ENCODE data around the gene PDZRN4. TPM values are rescaled to one million over a fixed set of nuclear protein-coding genes. Genes with fewer than 3 reads are reported as not detected.

The PDZRN4 gene
- total and polyA plus RNA-seq, 2 donors (not counting 3 experiments of a cell fraction or from before 2014, with no cell fraction given): not detected

GRCh38 chr12:41293461-41293860, 105.3 kb downstream of the PDZRN4 start:
- Histone ChIP-seq H3K9me3 (replicated peaks; ENCODE audit: control insufficient read depth, insufficient read depth, low read length) (no peaks in the 10 kb centered on the region), H3K27me3 (ENCODE audit: control insufficient read depth in 2 of 2, insufficient read depth in 2 of 2, low read length in 2 of 2) (no peaks in the 10 kb centered on the region), H3K4me1 (ENCODE audit: control insufficient read depth, extremely low read depth, insufficient read depth, low read length) (no peaks in the 10 kb centered on the region), H3K9me1 (replicated peaks; ENCODE audit: control insufficient read depth, extremely low read depth, insufficient read depth, low read length) (no peaks in the 10 kb centered on the region), H3K4me2 (ENCODE audit: insufficient read depth, low read length) (no peak overlapping the region), H3K36me3 (ENCODE audit: control insufficient read depth in 2 of 2, extremely low read depth in 1 of 2, insufficient read depth in 2 of 2, low read length in 2 of 2) (no peaks in the 10 kb centered on the region), H2AFZ (ENCODE audit: low read depth, low read length) (no peak overlapping the region), H4K20me1 (replicated peaks; ENCODE audit: control insufficient read depth, extremely low read depth, insufficient read depth, low read length) (no peaks in the 10 kb centered on the region), H3K79me2 (ENCODE audit: control insufficient read depth, insufficient read depth, low read length) (no peaks in the 10 kb centered on the region), H3K27ac (ENCODE audit: insufficient read depth, low read depth, low read length) (no peak overlapping the region), H3K9ac (replicated peaks; ENCODE audit: extremely low read depth, insufficient read depth, low read length) (no peak overlapping the region), H3K4me3 (replicated peaks in 1 of 3; ENCODE audit: insufficient read depth in 1 of 3, low read depth in 1 of 3, low read length in 3 of 3) (no peak overlapping the region)
- dilution Hi-C loops (cut with MboI; ENCODE audit: extremely low pct_ligation_motif_present, low sequenced_read_pairs) (no loop called here), intact Hi-C loops (cut with micrococcal nuclease) (no loop called here)
- TF ChIP-seq EZH2 (IDR thresholded peaks at IDR 0.05; ENCODE audit: borderline replicate concordance, low read depth, low read length, severe bottlenecking) (no peak), FOS (IDR thresholded peaks at IDR 0.05; ENCODE audit: borderline replicate concordance, insufficient read depth, low read length) (no peak), MAX (IDR thresholded peaks at IDR 0.05; ENCODE audit: insufficient read depth, insufficient read length) (no peak), JUN (IDR thresholded peaks at IDR 0.05; ENCODE audit: borderline replicate concordance, insufficient read depth, insufficient read length, low read depth) (no peak), CTCF (IDR thresholded peaks at IDR 0.05; ENCODE audit: extremely low read depth in 1 of 2, insufficient read depth in 1 of 2, low read depth in 1 of 2, low read length in 2 of 2) (no peak)
- ChIA-PET POLR2A (no interaction called here), CTCF (no interaction called here)
- no peak for DNase-seq (ENCODE audit: low read depth, low spot score)
- FAIRE-seq: no peak
- BruUV-seq (replicated peaks): no TSS peak

GRCh38 chr12:41302979-41303403, 114.9 kb downstream of the PDZRN4 start:
- CTCF ChIA-PET: no interaction called here
- BruUV-seq (replicated peaks): no TSS peak
- H3K36me3 ChIP-seq (ENCODE audit: control insufficient read depth in 2 of 2, extremely low read depth in 1 of 2, insufficient read depth in 2 of 2, low read length in 2 of 2): no peaks in the 10 kb centered on the region

More at GRCh38 chr12:41302979-41303403, 114.9 kb downstream of the PDZRN4 start:
- Histone ChIP-seq H3K27me3 (ENCODE audit: control insufficient read depth in 2 of 2, insufficient read depth in 2 of 2, low read length in 2 of 2) (no peaks in the 10 kb centered on the region), H3K27ac (ENCODE audit: insufficient read depth, low read depth, low read length) (no peak overlapping the region), H3K4me2 (ENCODE audit: insufficient read depth, low read length) (no peak overlapping the region), H3K9me1 (replicated peaks; ENCODE audit: control insufficient read depth, extremely low read depth, insufficient read depth, low read length) (no peaks in the 10 kb centered on the region), H3K4me1 (ENCODE audit: control insufficient read depth, extremely low read depth, insufficient read depth, low read length) (no peaks in the 10 kb centered on the region), H3K9ac (replicated peaks; ENCODE audit: extremely low read depth, insufficient read depth, low read length) (no peak overlapping the region), H3K4me3 (replicated peaks in 1 of 3; ENCODE audit: insufficient read depth in 1 of 3, low read depth in 1 of 3, low read length in 3 of 3) (no peak overlapping the region), H3K9me3 (replicated peaks; ENCODE audit: control insufficient read depth, insufficient read depth, low read length) (no peaks in the 10 kb centered on the region), H4K20me1 (replicated peaks; ENCODE audit: control insufficient read depth, extremely low read depth, insufficient read depth, low read length) (no peaks in the 10 kb centered on the region), H3K79me2 (ENCODE audit: control insufficient read depth, insufficient read depth, low read length) (no peaks in the 10 kb centered on the region), H2AFZ (ENCODE audit: low read depth, low read length) (no peak overlapping the region)
- TF ChIP-seq MAX (IDR thresholded peaks at IDR 0.05; ENCODE audit: insufficient read depth, insufficient read length) (no peak), MYC (IDR thresholded peaks at IDR 0.05; ENCODE audit: low read depth, low read length) (no peak), FOS (IDR thresholded peaks at IDR 0.05; ENCODE audit: borderline replicate concordance, insufficient read depth, low read length) (no peak), POLR2AphosphoS5 (IDR thresholded peaks at IDR 0.05; ENCODE audit: insufficient read depth, low read depth, low read length) (no peak), JUN (IDR thresholded peaks at IDR 0.05; ENCODE audit: borderline replicate concordance, insufficient read depth, insufficient read length, low read depth) (no peak), POLR2A (IDR thresholded peaks at IDR 0.05; ENCODE audit: low read depth, low read length) (no peak), CTCF (IDR thresholded peaks at IDR 0.05; ENCODE audit: extremely low read depth in 1 of 2, insufficient read depth in 1 of 2, low read depth in 1 of 2, low read length in 2 of 2) (no peak), EZH2 (IDR thresholded peaks at IDR 0.05; ENCODE audit: borderline replicate concordance, low read depth, low read length, severe bottlenecking) (no peak), GATA2 (IDR thresholded peaks at IDR 0.05; ENCODE audit: insufficient read depth, insufficient read length, low read depth, low read length) (no peak)
- dilution Hi-C loops (cut with MboI; ENCODE audit: extremely low pct_ligation_motif_present, low sequenced_read_pairs) (no loop called here), intact Hi-C loops (cut with micrococcal nuclease) (loop anchor here (10.0 kb wide), 1 partner anchor 322 kb away; no protein-coding TSS in a partner anchor)
- POLR2A ChIA-PET: no interaction called here
- DNase-seq (ENCODE audit: low read depth, low spot score): no peak
- no peak for FAIRE-seq
